COLO829 (cell line): ENCODE measurements around the gene TAF1A.
"Not testable (repeated sequence)": the region's sequence is repeated elsewhere in the genome, so short reads cannot be mapped to it uniquely, and the experiment has no call there.

Source experiments
- DNase-seq: peaks from one replicate; pipeline ENCODE4 v3.0.0; 2012; ENCODE audit warnings: low spot score

Gene TAF1A

DNA sequence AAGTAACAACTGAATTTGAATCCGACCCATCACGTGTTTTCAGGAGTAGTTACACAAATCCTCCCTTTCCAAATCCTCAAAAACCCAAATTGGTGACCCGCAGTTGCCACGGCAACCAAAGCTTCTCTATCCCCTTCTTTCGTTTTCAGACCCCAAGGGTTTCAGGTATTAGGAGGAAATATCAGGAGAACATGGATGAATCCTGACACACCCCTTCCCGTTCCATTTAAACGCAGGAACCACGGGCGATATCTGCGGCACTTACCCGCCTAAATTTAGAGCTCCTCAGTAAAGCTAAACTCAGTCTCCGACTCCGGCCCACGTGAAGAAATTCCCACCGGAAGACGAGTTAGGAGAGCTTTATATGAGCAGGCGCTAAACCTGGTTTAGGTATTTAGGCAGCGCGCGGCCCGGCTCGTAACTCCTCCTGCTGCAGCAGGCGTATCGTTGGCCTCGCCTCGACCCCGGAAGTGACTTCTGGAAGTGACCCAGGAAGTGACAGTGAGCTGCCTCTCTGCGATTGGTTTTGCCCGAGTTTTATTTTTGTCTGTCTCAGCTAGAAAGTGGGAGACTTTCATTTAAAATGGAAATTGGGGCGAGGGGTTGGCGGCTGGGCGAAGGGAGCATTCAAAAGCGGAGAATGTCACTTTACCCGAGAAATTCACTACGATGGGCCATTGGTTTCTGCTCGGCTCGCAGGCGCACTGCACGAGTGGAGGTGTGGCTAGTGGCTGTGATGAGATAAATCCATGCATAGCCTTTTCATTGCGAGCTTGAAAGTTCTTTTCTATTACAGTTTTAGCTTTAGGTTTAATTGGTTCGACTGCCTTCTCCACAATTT is at the start of gene TAF1A:
TAF1A (minus strand) TSS at position 472 of the 841 bp plus-strand sequence.
- DNase-seq = peak; percentile 90

DNA sequence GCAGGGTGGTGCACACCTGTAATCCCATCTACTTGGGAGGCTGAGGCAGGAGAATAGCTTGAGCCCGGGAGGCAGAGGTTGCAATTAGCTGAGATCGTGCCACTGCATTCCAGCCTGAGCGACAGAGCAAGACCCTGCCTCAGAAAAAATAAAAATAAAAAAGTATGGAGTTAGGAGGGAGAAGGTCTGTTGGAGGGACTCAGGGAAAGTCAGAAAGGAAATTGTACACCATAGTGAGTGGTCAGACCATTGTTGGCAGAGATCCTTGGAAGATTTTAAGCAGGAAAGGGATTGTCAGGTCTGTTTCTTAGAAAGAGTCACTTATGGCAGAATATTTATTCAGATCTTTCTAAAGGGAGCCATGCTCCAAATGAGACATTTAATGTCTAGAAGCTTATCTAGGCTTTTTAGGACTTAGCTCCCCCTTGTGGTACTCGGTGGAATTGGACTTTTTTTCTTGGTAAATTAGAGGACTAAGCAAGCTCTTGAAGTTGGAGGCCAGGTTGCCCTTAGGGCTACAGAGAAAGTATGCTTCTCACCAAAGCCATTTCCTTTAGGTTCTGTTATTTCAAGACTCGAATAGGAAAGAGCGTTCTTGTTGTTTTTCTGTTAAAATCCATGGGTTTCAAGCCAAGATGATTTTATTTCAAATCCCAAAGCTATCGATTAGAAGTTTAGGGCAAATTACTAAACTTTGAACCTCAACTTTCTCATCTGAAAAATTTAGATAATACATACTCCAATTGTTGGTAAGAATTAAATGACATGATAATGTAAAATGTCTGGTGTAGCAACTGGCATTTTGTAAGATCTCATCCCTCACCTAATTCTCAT is 44.7 kb upstream of the TAF1A start:
- peak; percentile 88 for DNase-seq

DNA sequence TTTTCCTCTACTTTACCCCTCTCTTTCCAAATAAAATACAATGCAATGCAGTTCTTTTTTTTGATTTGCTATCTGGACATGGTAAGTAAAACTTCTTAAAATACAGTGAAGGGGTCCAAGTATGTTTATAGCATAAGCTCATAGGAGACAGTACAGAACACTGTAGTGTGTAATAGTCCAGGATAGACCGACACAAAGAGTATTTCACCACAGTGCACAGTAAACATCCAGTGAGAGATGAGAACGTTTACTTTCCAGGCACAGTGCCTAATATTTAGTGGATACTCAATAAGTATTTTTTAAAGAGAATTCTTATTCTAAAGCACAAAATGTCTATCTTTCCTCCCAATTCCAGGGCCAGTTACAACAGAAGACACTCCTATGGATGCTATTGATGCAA is 43.0 kb upstream of the TAF1A start:
- DNase-seq = no peak

DNA sequence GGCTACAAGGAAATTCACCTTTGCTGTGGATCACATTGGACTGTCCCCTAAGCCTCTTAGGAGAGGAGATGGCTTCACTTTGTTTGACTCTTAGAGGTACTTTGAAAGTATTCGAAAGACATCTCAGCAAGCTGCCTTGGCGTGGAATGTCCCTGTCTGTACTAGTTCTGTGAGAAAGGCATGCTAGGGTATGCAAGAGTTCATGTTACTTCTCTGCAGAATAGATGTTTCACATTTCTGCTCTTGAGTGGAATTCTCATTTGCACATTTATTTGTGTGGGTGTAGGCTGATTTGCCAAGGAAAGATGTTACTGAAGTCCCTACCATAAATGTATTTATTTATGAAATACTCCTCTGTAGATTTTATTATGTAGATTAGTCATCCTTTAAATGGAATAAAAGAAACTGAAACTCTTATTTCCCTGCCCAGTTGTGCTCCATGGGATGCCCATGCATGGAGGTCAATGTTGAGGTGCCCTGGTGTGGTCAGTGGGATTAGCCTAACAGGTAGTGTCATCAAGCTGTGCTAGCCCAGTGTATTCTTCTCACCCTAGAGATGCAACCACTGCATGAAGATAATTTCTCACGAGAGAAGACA is 42.0 kb upstream of the TAF1A start:
- DNase-seq = no peak

DNA sequence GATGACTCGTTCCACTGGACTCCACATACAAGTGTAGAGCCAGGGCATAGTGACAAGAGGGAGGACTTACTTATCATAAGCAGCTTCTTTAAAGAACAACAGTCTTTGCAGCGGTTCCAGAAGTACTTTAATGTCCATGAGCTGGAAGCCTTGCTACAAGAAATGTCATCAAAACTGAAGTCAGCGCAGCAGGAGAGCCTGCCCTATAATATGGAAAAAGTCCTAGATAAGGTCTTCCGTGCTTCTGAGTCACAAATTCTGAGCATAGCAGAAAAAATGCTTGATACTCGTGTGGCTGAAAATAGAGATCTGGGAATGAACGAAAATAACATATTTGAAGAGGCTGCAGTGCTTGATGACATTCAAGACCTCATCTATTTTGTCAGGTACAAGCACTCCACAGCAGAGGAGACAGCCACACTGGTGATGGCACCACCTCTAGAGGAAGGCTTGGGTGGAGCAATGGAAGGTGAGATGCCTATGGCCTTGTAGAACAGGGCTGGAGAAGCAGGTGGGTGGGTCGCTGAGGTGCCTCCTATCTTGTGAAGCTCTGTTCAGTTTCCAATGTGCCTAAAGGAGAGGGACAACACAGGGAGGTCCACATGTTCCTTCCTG is 40.3 kb upstream of the TAF1A start:
- DNase-seq = no peak

DNA sequence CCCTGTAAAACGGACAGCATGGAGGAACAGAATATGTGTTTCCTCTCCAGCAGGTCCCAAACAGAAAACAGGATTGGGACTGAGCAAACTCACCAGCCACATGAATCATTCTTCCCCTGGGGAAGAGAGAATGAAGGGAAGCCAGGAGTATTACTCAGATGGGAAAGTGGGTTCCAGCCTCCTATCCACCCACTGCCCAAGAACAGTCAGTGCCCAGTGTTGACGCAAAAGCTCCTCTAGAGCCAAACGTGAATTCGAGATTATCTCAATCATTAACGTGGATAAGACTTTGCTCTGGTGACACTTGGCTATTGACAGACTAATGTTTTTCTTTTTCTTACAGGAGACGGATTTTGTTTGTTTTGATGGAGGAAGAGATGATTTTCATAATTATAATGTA is 37.5 kb upstream of the TAF1A start:
- DNase-seq = no peak

DNA sequence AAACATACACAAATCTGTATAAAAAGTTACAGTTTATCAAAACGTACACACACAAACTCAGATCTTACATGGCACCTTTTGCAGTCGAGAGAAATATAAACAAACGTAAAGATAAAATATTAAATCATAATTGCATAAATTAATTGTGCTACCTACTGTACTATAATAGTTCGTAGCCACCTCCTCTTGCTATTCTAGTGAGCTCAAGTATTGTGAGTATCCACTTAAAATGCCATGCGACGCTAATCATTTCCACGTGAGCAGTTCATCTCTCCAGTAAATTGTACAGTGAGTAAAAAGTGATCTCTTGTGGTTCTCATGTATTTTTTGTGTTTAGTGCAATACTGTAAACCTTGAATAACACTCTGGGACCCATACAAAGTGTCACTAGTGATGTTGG is 34.5 kb upstream of the TAF1A start:
- no peak for DNase-seq

DNA sequence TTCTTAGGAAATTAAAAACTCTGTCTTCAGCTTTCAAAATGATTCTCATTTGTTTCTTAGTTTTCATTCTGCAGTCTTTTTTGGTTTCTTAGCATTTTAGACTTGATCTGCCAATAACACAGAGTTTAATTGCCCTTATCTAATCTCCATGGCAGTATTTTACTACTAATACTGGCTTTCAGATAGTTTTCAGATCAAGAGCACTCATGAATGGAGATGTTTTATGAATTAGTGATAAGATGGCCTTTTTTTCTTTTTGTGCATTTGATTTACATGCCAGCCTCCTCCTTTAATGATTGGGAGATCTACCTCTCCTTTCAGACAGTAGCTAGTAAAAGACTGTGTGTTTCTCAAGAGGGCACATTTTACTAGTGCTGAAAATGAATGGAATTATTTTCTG is 33.7 kb upstream of the TAF1A start:
- DNase-seq = no peak

DNA sequence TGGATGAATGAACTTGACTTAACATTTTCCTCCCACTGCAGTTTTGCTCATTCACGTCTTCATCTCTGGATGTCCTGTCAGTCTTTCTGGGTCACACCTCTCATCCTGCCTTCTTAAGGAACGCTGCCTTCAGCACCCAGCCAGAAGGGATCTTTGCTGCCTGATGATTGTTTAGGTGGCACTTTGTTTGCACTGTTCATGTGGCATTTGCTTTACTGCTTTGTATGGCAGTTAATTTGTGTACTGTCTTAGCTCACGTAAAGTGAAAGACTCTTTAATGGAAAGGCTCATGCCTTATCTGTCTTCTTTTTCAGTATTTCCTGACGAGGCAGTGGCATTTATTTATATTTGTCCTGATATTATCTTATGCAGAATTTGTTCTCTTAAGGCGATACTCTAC is 33.0 kb upstream of the TAF1A start:
- DNase-seq = no peak

DNA sequence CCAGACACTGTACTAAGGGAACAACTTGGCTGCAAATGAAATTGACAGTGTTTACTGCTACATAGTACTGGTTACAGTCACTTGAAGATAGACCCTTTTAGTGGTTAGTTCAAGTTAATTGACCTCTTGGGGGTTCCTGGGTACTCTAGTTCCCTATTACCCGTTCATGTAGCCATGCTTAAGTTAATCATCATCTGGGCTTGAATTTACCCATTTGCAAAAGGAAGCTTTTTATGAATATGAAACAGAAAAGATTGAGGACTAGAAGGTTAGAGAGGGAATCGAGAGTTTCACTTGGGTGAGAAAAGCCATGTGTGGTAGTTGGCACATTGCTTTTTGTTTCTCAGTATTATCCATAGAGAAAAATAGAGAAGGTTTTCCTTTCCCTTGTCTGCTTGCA is 30.8 kb upstream of the TAF1A start:
- DNase-seq = no peak

DNA sequence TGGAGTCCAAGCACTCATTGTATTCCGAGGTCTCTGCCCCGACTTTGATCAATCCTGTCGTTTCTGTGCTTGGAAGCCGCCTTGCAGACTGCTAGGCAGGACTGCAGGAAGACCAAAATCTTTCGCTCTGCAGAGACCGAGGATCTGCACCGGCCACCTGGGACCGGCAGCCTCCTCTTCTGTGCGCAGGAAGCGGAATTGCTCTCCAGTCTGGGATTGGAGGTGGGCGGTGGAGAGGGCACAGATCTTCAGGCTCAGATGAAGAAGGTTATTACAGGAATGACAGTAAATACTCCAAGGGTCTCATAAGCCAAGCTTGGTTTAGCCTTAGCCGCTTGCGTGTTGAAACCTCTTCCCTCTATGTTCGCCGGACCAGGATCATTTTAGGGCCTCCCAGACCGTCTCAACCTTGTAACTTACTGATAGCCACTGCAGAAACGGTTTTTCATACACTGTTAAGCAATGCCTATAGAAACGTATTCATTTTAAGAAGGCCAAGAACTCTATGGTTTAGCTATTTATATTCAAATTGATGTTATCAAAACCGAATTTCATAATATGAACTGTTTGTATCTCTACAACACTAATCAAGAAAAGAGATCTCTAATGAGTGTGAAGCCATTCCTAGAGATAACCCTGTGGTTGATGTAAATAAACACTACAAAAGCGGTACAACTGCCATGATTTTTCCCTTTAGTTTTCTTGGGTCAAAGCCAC is 29.3 kb upstream of the TAF1A start:
- DNase-seq = peak; percentile 5

DNA sequence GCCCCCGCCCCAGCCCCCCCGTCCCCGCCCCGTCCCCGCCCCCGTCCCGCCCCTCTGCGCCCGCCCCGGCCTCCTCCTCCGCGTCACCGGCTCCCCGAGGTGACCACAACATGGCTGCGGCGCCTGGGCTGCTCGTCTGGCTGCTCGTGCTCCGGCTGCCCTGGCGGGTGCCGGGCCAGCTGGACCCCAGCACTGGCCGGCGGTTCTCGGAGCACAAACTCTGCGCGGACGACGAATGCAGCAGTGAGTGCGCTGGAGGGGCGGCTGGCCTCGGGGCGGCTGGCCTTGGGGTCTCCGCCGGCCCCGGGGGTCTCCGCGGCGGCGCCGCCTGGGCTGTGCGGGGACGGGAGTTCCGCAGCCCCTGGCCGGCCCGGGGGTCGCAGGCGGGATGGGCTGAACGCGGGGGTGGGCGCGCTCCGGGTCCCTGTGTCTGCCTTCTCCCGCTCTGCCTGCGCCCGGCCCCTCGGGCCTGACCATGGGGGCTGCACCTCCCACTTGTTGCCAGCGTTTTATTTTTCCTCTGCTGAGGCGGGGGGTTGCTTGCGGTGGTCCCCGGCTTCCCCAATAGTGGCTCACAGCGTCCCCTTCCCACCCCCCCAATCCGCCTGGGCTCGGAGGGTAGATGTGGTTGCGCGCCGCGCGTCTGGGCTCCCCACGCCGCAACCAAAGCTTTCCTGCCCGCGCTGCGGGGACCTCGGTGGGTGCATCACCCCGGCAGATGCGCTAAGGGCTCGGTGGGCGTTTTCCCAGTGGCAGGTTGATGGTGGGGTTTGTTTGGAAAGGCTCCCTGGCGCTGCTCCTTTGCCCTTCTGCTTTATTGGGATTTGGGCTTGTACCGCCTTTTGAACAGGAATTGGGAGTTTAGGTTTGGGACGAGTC is 28.5 kb upstream of the TAF1A start, which contains the start of gene MIA3:
MIA3 (plus strand) TSS at position 97 of the 879 bp plus-strand sequence; CDS start at position 111, 14 bp downstream.
- peak; percentile 87 for DNase-seq

DNA sequence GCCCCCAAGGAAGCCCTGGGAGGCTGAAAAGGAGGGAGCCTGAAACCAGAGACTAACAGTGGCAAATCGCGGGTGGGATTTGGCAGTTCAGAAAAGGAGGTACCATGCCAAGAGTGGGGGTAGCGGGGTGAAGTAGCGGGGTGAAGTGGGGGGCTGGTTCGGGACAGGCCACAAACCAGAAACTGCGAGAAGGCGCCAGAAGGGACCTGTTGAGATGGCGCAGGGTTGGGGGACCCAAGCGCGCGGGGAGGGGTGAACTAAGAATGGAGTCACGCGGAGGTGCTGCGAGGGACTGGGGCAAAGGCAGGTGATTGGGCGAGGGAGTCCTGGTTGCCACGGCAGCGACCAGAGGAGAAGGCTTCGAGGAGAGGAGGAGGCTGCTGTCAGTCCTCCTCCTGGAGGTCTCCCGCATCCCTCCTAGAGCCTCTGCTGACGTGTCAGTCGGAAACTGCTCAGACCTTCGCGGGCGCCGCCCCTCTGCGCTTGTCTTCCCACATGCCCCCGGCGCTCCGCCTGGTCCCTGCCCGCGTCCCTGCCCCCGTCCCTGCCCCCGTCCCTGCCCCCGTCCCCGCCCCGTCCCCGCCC is 27.7 kb upstream of the TAF1A start:
- peak; percentile 81 for DNase-seq

DNA sequence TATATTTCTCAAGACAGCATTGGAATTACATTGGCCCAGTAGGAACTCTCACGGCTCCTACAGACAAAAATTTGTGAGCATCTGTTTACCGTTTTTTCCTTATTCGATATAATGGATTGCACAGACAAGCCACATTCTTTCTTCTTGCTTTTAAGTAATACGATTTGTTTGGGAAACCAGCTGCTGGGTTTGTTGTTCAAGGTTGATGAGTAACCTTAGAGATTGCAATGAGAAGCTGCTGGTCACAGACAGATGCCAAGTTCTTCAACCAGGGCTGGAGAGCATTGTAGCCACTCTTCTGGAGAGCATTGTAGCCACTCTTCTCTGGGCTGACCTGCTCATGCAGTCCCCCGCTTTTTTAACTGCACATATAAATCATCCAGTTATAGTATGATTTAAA is 26.8 kb upstream of the TAF1A start:
- DNase-seq = no peak

DNA sequence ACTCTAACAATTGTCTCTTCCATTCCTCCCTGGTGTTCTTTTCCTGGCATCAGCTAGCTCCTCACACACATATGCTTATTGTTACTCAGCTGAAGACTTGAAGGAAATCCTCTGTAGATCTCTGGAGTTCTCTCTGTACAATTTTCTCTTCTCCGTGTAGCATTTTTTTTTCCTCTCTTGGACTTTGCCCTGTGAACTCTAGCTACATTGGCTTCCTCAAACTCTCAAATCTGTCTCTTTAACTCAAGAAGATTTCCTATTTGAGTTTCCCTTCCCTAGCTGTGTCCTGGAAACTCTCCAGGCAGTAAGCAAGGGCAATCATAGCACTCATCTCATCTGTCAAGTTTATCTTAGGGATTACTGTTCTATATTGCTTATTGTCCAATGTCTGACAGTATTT is 23.9 kb upstream of the TAF1A start:
- no peak for DNase-seq

DNA sequence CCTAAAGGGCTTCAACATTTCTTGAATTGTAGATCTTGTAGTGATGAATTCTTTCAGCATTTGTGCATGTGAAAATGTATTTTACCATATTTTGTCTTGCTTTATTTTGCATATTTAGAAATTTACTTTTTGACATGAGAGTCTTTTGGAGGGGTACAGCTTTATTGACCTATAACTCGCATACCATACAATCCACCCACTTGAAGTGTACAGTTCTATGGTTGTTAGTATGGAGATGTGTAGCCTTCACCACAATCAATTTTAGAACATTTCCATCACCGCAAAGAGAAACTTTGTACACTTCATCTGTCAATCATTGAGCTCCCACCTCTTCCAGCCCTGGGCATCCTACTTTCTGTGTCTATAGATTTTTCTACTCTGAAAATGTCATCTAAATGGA is 21.0 kb upstream of the TAF1A start:
- DNase-seq = no peak

DNA sequence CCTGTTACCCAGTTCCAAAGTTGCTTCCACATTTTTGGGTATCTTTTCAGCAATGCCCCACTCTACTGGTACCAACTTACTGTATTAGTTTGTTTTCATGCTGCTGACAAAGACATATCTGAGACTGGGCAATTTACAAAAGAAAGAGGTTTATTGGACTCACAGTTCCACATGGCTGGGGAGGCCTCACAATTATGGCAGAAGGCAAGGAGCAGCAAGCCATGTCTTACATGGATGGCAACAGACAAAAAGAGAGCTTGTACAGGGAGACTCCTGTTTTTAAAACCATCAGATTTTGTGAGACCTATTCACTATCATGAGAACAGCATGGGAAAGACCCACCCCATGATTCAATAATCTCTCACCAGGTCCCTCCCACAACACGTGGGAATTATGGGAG is 19.4 kb upstream of the TAF1A start:
- not testable (repeated sequence) for DNase-seq

DNA sequence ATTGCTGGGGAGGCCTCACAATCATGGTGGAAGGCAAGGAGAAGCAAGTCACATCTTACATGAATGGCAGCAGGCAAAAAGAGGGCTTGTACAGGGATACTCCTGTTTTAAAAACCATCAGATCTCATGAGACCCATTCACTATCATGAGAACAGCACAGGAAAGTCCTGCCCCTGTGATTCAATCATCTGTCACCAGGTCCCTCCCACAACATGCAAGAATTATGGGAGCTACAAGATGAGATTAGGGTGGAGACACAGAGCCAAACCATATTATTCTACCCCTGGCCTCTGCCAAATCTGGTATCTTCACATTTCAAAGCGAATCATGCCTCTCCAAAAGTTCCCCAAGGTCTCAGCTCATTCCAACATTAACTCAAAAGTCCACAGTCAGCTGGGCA is 17.0 kb upstream of the TAF1A start:
- no peak for DNase-seq

DNA sequence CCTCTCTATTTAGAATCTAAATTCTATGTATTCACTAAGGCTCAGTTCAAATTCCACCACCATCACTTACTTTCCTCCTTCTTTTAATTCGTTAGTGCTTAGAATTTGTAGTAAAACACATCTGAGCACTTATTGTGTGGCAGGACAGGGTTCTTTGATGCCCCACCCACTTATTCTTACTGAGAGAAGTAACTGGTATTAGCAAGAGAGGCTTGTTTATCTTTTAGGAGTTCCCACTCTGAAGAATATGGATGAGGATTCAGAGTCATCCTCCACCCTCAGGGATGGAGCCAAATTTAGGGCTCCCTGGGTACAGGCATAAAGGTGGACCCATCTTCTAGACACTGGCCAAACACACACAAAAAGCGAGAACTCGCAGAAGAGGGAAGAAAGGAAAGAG is 11.5 kb upstream of the TAF1A start:
- no peak for DNase-seq

DNA sequence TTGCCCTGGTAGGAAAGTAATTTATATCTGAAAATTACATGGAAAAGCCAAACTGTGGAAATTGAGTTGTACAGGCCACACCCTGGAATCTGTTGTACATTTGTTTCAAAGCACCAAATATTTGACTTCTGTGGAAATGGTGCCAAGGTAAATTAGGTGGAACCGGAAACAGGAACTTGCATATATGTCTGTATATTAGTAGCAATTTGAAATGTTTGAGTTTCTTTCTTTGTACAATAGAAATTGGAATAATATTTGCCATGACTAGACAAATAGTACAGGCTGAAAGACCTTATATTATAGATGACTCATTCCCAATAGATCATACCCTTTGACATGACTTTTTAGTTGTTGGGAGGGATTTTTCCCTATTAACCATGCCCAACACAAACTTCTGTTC is 10.5 kb upstream of the TAF1A start:
- DNase-seq = no peak
